IMR-90 (cell line): ENCODE data around the gene SPHK1. TPM values are rescaled to one million over a fixed set of nuclear protein-coding genes. Genes with fewer than 3 reads are reported as not detected.

Source experiments
- ATAC-seq: fragments of 200-7000 bp; cut with Tn5 transposase; 2 replicates; pipeline ENCODE4 v1.9.1; 2020; ENCODE audit warnings: low read depth, mild to moderate bottlenecking, moderate library complexity
- BruUV-seq: library from RNA; stranded (reverse); fragments of 400-500 nt; replicated peaks from 2 replicates; lab custom pipeline; 2021; lab: Mats Ljungman, UMichigan
- CTCF ChIA-PET: fragments of 300-600 bp; formaldehyde crosslinking; extraction: SDS; loops from one replicate; lab custom pipeline; 2021; ENCODE audit warnings: antibody characterized with exemption; lab: Yijun Ruan, JAX
- POLR2A ChIA-PET: fragments of 300-600 bp; sonication (Branson Sonifier 250); formaldehyde crosslinking; loops from one replicate; lab custom pipeline; 2022; ENCODE audit warnings: antibody characterized with exemption; ENCODE audit not compliant: unreplicated experiment; lab: Charles Lee
- DNase-seq: peaks from one replicate; pipeline ENCODE4 v3.0.0; 2013
- H2AFZ ChIP-seq: replicated peaks from 2 replicates; pipeline ENCODE3; 2013; ENCODE audit warnings: low read length, mild to moderate bottlenecking; ENCODE audit not compliant: poor library complexity
- H2AK5ac ChIP-seq: 2 replicates; pipeline ENCODE4 v1.6.1; 2013; ENCODE audit warnings: low read depth, low read length, inconsistent platforms
- H2AK9ac ChIP-seq: replicated peaks from 2 replicates; pipeline ENCODE3; 2013; ENCODE audit warnings: mild to moderate bottlenecking, low read depth, low read length, moderate library complexity; ENCODE audit not compliant: poor library complexity
- H2BK120ac ChIP-seq: 2 replicates; pipeline ENCODE4 v1.6.1; 2013; ENCODE audit warnings: low read depth, low read length, inconsistent platforms
- H2BK15ac ChIP-seq: 3 replicates; pipeline ENCODE4 v1.6.1; 2013; ENCODE audit warnings: low read depth, low read length, inconsistent platforms
- H2BK20ac ChIP-seq: 2 replicates; pipeline ENCODE4 v1.6.1; 2013; ENCODE audit warnings: low read depth, mild to moderate bottlenecking, inconsistent platforms, low read length, moderate library complexity
- H2BK5ac ChIP-seq: 2 replicates; pipeline ENCODE4 v1.6.1; 2013; ENCODE audit warnings: mild to moderate bottlenecking, low read depth, low read length, inconsistent platforms; ENCODE audit not compliant: poor library complexity, severe bottlenecking
- H3K14ac ChIP-seq: replicated peaks from 2 replicates; pipeline ENCODE4 v1.6.1; 2013; ENCODE audit warnings: low read depth, low read length, inconsistent platforms
- H3K18ac ChIP-seq: 2 replicates; pipeline ENCODE4 v1.6.1; 2013; ENCODE audit warnings: low read depth, low read length, control low read depth
- H3K23ac ChIP-seq: 2 replicates; pipeline ENCODE4 v1.6.1; 2013; ENCODE audit warnings: low read depth, low read length, inconsistent platforms
- H3K27ac ChIP-seq: 2 replicates; pipeline ENCODE4 v1.5.1; 2013; ENCODE audit warnings: mild to moderate bottlenecking, control low read depth, low read length; ENCODE audit not compliant: insufficient read depth
- H3K27me3 ChIP-seq: 2 replicates; pipeline ENCODE4 v1.6.1; 2013; ENCODE audit warnings: low read length; ENCODE audit not compliant: control insufficient read depth, insufficient read depth
- H3K36me3 ChIP-seq: 2 replicates; pipeline ENCODE4 v1.6.1; 2013; ENCODE audit warnings: low read length, mixed read lengths; ENCODE audit not compliant: control insufficient read depth, insufficient read depth
- H3K4ac ChIP-seq: 2 replicates; pipeline ENCODE4 v1.6.1; 2013; ENCODE audit warnings: low read depth, low read length, inconsistent platforms
- H3K4me1 ChIP-seq: 2 replicates; pipeline ENCODE4 v1.6.1; 2013; ENCODE audit warnings: low read length, mixed read lengths; ENCODE audit not compliant: control insufficient read depth, insufficient read depth
- H3K4me2 ChIP-seq: 2 replicates; pipeline ENCODE4 v1.6.1; 2013; ENCODE audit warnings: low read depth, mild to moderate bottlenecking, control low read depth, low read length, moderate library complexity
- H3K4me3 ChIP-seq: 2 replicates; pipeline ENCODE4 v1.5.1; 2013; ENCODE audit warnings: low read depth, mild to moderate bottlenecking, control low read depth, low read length, moderate library complexity; ENCODE audit not compliant: insufficient read depth
- H3K56ac ChIP-seq: 2 replicates; pipeline ENCODE4 v1.6.1; 2013; ENCODE audit warnings: low read length, inconsistent platforms; ENCODE audit not compliant: insufficient read depth; ENCODE audit errors: extremely low read depth
- H3K79me1 ChIP-seq, 2 experiments: 2 replicates each; pipeline ENCODE4 v1.6.1; 2013; ENCODE audit warnings: low read length in 2 of 2, inconsistent platforms in 1 of 2, low read depth in 1 of 2
- H3K9ac ChIP-seq: 2 replicates; pipeline ENCODE4 v1.6.1; 2013; ENCODE audit warnings: low read depth, low read length, control low read depth
- H3K9me1 ChIP-seq: 2 replicates; pipeline ENCODE4 v1.6.1; 2013; ENCODE audit warnings: low read length, inconsistent platforms; ENCODE audit not compliant: insufficient read depth
- H3K9me3 ChIP-seq: 2 replicates; pipeline ENCODE4 v1.6.1; 2013; ENCODE audit warnings: low read length; ENCODE audit not compliant: control insufficient read depth, insufficient read depth
- H4K20me1 ChIP-seq: 2 replicates; pipeline ENCODE4 v1.6.1; 2013; ENCODE audit warnings: low read length, inconsistent platforms; ENCODE audit not compliant: insufficient read depth
- H4K5ac ChIP-seq: 2 replicates; pipeline ENCODE4 v1.6.1; 2013; ENCODE audit warnings: mild to moderate bottlenecking, low read depth, low read length, control low read depth
- H4K8ac ChIP-seq, 2 experiments: 2 replicates each; pipeline ENCODE4 v1.6.1; 2013; ENCODE audit warnings: low read depth in 2 of 2, low read length in 2 of 2, control low read depth in 1 of 2, inconsistent platforms in 1 of 2
- H4K91ac ChIP-seq: 2 replicates; pipeline ENCODE4 v1.6.1; 2013; ENCODE audit warnings: low read depth, low read length, inconsistent platforms; ENCODE audit not compliant: insufficient read depth
- BHLHE40 ChIP-seq: fragments of 150-350 bp; IDR thresholded peaks from 2 replicates; pipeline ENCODE4 v1.6.1; 2016; ENCODE audit warnings: mild to moderate bottlenecking, low read depth, low read length
- CEBPB ChIP-seq: IDR thresholded peaks from 2 replicates; pipeline ENCODE4 v1.6.1; 2012; ENCODE audit warnings: low read depth, low read length, improper control_type of control experiment
- CHD1 ChIP-seq: IDR thresholded peaks from 2 replicates; pipeline ENCODE4 v1.6.1; 2012; ENCODE audit warnings: low read depth, low read length, improper control_type of control experiment
- MAFK ChIP-seq: IDR thresholded peaks from 2 replicates; pipeline ENCODE4 v1.6.1; 2012; ENCODE audit warnings: low read depth, low read length, improper control_type of control experiment
- MAZ ChIP-seq: IDR thresholded peaks from 2 replicates; pipeline ENCODE4 v1.6.1; 2012; ENCODE audit warnings: low read depth, mild to moderate bottlenecking, low read length, improper control_type of control experiment, moderate library complexity, borderline replicate concordance
- MXI1 ChIP-seq: IDR thresholded peaks from 2 replicates; pipeline ENCODE4 v1.6.1; 2012; ENCODE audit warnings: low read depth, mild to moderate bottlenecking, low read length, moderate library complexity, borderline replicate concordance
- NFE2L2 ChIP-seq: fragments of 150-350 bp; IDR thresholded peaks from 2 replicates; pipeline ENCODE4 v1.6.1; 2016; ENCODE audit warnings: low read depth, mild to moderate bottlenecking, low read length
- POLR2A ChIP-seq: IDR thresholded peaks from 2 replicates; pipeline ENCODE4 v1.6.1; 2012; ENCODE audit warnings: mild to moderate bottlenecking, low read depth, low read length
- RAD21 ChIP-seq: IDR thresholded peaks from 2 replicates; pipeline ENCODE4 v1.6.1; 2012; ENCODE audit warnings: low read length, improper control_type of control experiment
- RCOR1 ChIP-seq: IDR thresholded peaks from 2 replicates; pipeline ENCODE4 v1.6.1; 2012; ENCODE audit warnings: mild to moderate bottlenecking, low read length, improper control_type of control experiment; ENCODE audit not compliant: insufficient replicate concordance
- RFX5 ChIP-seq: IDR thresholded peaks from 2 replicates; pipeline ENCODE4 v1.8.0; 2012; ENCODE audit warnings: low read depth, mild to moderate bottlenecking, low read length, moderate library complexity
- SMC3 ChIP-seq: fragments of 150-350 bp; IDR thresholded peaks from 2 replicates; pipeline ENCODE4 v1.6.1; 2016; ENCODE audit warnings: low read depth, mild to moderate bottlenecking, antibody characterized with exemption, low read length, moderate library complexity
- WGBS, 2 experiments: methylation state at CpG; one replicate each; pipeline versions ENCODE4 v1.1.5 to v1.1.7; 2013; ENCODE audit warnings: missing lambda C conversion rate in 2 of 2; ENCODE audit not compliant: insufficient read length in 1 of 2; ENCODE audit errors: extremely low coverage in 2 of 2; 5-methylcytosine and 5-hydroxymethylcytosine counted together
- dilution Hi-C: fragments of 300-500 bp; cut with HindIII; formaldehyde crosslinking; loops from one replicate; pipeline ENCODE4 v1.14.3; 2018; ENCODE audit warnings: low sequenced_read_pairs; ENCODE audit not compliant: unreplicated experiment
- in situ Hi-C: fragments of 300-500 bp; cut with MboI; formaldehyde crosslinking; loops from 3 replicates; pipeline ENCODE4 v1.14.3; 2019; ENCODE audit warnings: low sequenced_read_pairs, inconsistent platforms, mixed read lengths
- intact Hi-C: fragments of 100-400 bp; cut with micrococcal nuclease; formaldehyde crosslinking; loops from 2 replicates; pipeline ENCODE4 v1.10.0; 2022
- polyA plus RNA-seq, 3 experiments: library from polyadenylated mRNA; depleted of rRNA; stranded (reverse); fragments of >200 nt; gene quantifications; 2 replicates each; pipeline ENCODE4 v1.2.3, GENCODE V29; 2012; ENCODE audit warnings: low replicate concordance in 1 of 3
- total RNA-seq: library from RNA; depleted of rRNA; stranded (reverse); fragments of >200 nt; gene quantifications from 2 replicates; pipeline ENCODE4 v1.2.3, GENCODE V29; 2012
- TF ChIP-seq, protein P1 (sequence below): fragments of 150-350 bp; IDR thresholded peaks from 2 replicates; pipeline ENCODE4 v1.6.1; 2016; ENCODE audit warnings: low read depth, mild to moderate bottlenecking, low read length, moderate library complexity, borderline replicate concordance
- TF ChIP-seq, protein P2 (sequence below): fragments of 150-350 bp; IDR thresholded peaks from 2 replicates; pipeline ENCODE4 v1.6.1; 2017; ENCODE audit warnings: mild to moderate bottlenecking, antibody characterized with exemption, low read length, low read depth

Gene SPHK1
- total and polyA plus RNA-seq, 2 of the 4 experiments (the other 2 are of a cell fraction) = 44.4 to 82.7 TPM

DNA sequence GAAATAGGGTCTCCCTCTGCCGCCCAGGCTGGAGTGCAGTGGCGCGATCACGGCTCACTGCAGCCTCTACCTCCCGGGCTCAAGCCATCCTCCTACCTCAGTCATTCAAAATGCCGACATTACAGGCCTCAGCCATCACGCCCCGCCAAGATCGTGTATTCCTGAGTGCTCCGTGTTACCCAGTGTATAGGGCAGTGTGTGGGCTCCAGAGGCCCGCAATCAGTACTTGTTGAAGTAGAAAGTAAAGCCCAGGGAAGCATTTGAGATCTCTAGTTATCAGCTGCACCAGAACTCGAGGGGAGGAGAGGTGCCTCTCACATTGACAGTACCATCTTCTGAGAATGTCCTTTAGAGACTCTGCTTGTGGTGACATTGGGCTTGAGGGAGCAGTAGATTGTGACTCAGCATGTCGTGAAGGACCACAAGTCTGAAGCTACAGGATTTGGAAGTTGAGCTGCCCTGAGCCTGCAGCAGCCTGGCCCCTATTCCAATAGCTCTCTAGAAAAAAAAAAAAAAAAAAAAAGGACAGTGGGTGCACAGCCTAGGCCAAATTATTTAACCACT is 29.6 kb upstream of the SPHK1 start:
- intact Hi-C loops (loop anchor here (1.0 kb wide), 1 partner anchor 30 kb away; no protein-coding TSS in a partner anchor), in situ Hi-C loops (no loop called here), dilution Hi-C loops (no loop called here)
- Histone ChIP-seq H3K4me2 (no peak overlapping the region), H3K9me1 (no peaks in the 10 kb centered on the region), H4K20me1 (peaks cover 4% of the 10 kb centered on the region; the same call in 1 of the 2 replicates), H3K14ac (no peak overlapping the region), H3K27me3 (no peaks in the 10 kb centered on the region), H2BK20ac (no peak overlapping the region; the same call in 1 of the 2 replicates), H3K4ac (peak overlapping the region; percentile 41; the same call in 1 of the 2 replicates), H4K5ac (peak overlapping the region; percentile 19; the same call in 1 of the 2 replicates), H3K9ac (no peak overlapping the region; the same call in 1 of the 2 replicates), H2AK9ac (peak overlapping the region; percentile 57), H4K91ac (peak overlapping the region; percentile 23; the same call in 1 of the 2 replicates), H3K23ac (peak overlapping the region; percentile 89), H2BK5ac (peak overlapping the region; percentile 5), H3K9me3 (no peaks in the 10 kb centered on the region), H2BK15ac (no peak overlapping the region), H2BK120ac (no peak overlapping the region), H2AK5ac (peak overlapping the region; percentile 80; the same call in 1 of the 2 replicates), H3K27ac (no peak overlapping the region; the same call in 1 of the 2 replicates), H3K36me3 (no peaks in the 10 kb centered on the region), H4K8ac (peak overlapping the region; percentile 29 to 72; a peak in 3 of 4 replicates), H3K4me1 (peaks cover 4% of the 10 kb centered on the region; the same call in 1 of the 2 replicates), H3K79me1 (peaks cover 4 to 26% of the 10 kb centered on the region in 2 experiments; a peak in 3 of 4 replicates), H2AFZ (peak overlapping the region; percentile 76), H3K4me3 (no peak overlapping the region), H3K56ac (no peak overlapping the region), H3K18ac (no peak overlapping the region)
- WGBS, 2 experiments = 30% methylated on average over 3 of the region's 13 CpGs; no CpG with 5 or more reads in 1 of the 2 experiments
- DNase-seq (no peak), ATAC-seq (no peak)
- BruUV-seq = no TSS peak
- ChIA-PET CTCF (no interaction called here), POLR2A (interaction anchor here (0.6 to 0.7 kb wide), 2 partner anchors 9 to 190 kb away, joined by 3 to 7 read pairs; no protein-coding TSS in a partner anchor)
- TF ChIP-seq CHD1 (no peak), BHLHE40 (no peak), MAFK (no peak), MXI1 (no peak), POLR2A (no peak), SMC3 (no peak), RAD21 (no peak), RFX5 (no peak), CEBPB (no peak), MAZ (no peak), NFE2L2 (no peak), RCOR1 (no peak)
- TF ChIP-seq, protein P1, sequence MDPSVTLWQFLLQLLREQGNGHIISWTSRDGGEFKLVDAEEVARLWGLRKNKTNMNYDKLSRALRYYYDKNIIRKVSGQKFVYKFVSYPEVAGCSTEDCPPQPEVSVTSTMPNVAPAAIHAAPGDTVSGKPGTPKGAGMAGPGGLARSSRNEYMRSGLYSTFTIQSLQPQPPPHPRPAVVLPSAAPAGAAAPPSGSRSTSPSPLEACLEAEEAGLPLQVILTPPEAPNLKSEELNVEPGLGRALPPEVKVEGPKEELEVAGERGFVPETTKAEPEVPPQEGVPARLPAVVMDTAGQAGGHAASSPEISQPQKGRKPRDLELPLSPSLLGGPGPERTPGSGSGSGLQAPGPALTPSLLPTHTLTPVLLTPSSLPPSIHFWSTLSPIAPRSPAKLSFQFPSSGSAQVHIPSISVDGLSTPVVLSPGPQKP = no peak
- TF ChIP-seq, protein P2, sequence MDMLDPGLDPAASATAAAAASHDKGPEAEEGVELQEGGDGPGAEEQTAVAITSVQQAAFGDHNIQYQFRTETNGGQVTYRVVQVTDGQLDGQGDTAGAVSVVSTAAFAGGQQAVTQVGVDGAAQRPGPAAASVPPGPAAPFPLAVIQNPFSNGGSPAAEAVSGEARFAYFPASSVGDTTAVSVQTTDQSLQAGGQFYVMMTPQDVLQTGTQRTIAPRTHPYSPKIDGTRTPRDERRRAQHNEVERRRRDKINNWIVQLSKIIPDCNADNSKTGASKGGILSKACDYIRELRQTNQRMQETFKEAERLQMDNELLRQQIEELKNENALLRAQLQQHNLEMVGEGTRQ = no peak
